ENCODE measurements around the gene NAA10.

The NAA10 gene

DNA sequence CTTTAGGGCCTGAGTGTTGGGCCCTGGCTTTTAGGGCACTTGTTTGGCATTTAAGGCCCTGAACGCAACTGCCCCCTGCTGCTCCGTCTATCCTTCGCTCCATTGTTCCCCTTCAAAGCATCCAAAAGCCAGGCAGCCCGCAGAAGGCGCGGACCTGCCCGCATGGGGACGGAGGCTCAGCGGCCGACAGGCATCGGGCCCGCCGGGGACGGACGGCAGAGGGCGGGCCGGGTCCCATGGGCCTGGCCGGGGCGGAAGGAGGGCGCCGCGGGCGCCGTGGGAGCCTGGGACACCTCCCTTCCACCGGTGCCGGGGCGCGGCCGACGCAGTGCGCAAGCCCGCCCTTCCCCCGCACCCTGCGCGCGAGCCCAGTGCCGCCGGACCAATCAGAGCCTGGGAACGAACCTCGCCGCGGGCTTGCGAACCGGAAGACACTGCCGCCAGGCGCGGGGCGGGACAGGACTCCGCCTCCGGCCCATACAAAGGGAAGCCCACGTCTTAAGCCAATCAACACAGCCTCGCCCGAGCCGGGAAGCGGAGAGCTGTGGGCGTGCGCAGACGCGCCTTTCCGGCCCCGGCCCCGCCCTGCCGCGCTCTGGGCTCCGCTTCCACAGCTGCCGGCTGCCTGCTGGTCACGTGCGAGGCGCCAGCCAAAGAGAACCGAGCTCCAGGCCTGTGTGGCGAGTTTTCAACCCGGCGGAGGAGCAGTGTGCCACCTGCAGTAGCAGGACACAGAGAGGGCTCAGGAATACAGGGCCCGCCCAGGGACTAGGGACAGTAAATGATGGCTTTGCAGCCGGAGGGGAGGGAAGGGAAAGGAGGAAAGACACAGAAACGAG is 6.7 kb downstream of the NAA10 start (continued):
- no peak for TF ChIP-seq MYNN (tag by site-specific recombination; IDR thresholded peaks at IDR 0.05; ENCODE audit: borderline replicate concordance)
- TF ChIP-seq, protein P1, sequence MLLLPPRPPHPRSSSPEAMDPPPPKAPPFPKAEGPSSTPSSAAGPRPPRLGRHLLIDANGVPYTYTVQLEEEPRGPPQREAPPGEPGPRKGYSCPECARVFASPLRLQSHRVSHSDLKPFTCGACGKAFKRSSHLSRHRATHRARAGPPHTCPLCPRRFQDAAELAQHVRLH (tag by site-specific recombination; IDR thresholded peaks at IDR 0.05): peak; percentile 98
- TF ChIP-seq, protein P2, sequence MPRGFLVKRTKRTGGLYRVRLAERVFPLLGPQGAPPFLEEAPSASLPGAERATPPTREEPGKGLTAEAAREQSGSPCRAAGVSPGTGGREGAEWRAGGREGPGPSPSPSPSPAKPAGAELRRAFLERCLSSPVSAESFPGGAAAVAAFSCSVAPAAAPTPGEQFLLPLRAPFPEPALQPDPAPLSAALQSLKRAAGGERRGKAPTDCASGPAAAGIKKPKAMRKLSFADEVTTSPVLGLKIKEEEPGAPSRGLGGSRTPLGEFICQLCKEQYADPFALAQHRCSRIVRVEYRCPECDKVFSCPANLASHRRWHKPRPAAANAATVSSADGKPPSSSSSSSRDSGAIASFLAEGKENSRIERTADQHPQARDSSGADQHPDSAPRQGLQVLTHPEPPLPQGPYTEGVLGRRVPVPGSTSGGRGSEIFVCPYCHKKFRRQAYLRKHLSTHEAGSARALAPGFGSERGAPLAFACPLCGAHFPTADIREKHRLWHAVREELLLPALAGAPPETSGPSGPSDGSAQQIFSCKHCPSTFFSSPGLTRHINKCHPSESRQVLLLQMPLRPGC (tag by site-specific recombination; IDR thresholded peaks at IDR 0.05): no peak
- TF ChIP-seq ZNF785 (tag by site-specific recombination; IDR thresholded peaks at IDR 0.05): no peak
- no peak for TF ChIP-seq ZNF544 (tag by site-specific recombination; IDR thresholded peaks at IDR 0.05)
- no peak for TF ChIP-seq ZNF549 (tag by site-specific recombination; IDR thresholded peaks at IDR 0.05)
- no peak; the same call in 1 of the 2 replicates for TF ChIP-seq ZNF768 (tag by site-specific recombination; IDR thresholded peaks at IDR 0.05)
- TF ChIP-seq ZNF146 (tag by site-specific recombination; IDR thresholded peaks at IDR 0.05): peak; percentile 2; the same call in 1 of the 2 replicates
- TF ChIP-seq KLF10 (tag by site-specific recombination; IDR thresholded peaks at IDR 0.05): peak; percentile 95
- TF ChIP-seq ZNF707 (tag by site-specific recombination; IDR thresholded peaks at IDR 0.05): no peak
- no peak for TF ChIP-seq ZNF155 (tag by site-specific recombination; IDR thresholded peaks at IDR 0.05)
- no peak for TF ChIP-seq ZBTB7A (tag by site-specific recombination; IDR thresholded peaks at IDR 0.05; ENCODE audit: low read depth)
- TF ChIP-seq ZSCAN4 (tag by site-specific recombination; IDR thresholded peaks at IDR 0.05): no peak
- peak; percentile 55; the same call in 1 of the 2 replicates for TF ChIP-seq SP7 (tag by site-specific recombination; IDR thresholded peaks at IDR 0.05)
- peak; percentile 62; the same call in 1 of the 2 replicates for TF ChIP-seq HOXC10 (CRISPR knock-in tag; IDR thresholded peaks at IDR 0.05)
- TF ChIP-seq RBAK (tag by site-specific recombination; IDR thresholded peaks at IDR 0.05): no peak
- TF ChIP-seq ZNF132 (tag by site-specific recombination; IDR thresholded peaks at IDR 0.05; ENCODE audit: borderline replicate concordance): no peak
- TF ChIP-seq ZFP37 (tag by site-specific recombination; IDR thresholded peaks at IDR 0.05): no peak
- no peak for TF ChIP-seq ZNF16 (tag by site-specific recombination; IDR thresholded peaks at IDR 0.05; ENCODE audit: low read depth)
- TF ChIP-seq ZNF404 (tag by site-specific recombination; IDR thresholded peaks at IDR 0.05): no peak
- no peak for TF ChIP-seq ZNF48 (tag by site-specific recombination; IDR thresholded peaks at IDR 0.05)
- no peak for TF ChIP-seq ZNF560 (tag by site-specific recombination; IDR thresholded peaks at IDR 0.05; ENCODE audit: borderline replicate concordance)
- no peak for TF ChIP-seq SCRT2 (tag by site-specific recombination; IDR thresholded peaks at IDR 0.05)
- no peak; the same call in 1 of the 2 replicates for TF ChIP-seq ZBTB44 (tag by site-specific recombination; IDR thresholded peaks at IDR 0.05)
- TF ChIP-seq ZNF623 (tag by site-specific recombination; IDR thresholded peaks at IDR 0.05): no peak
- TF ChIP-seq GLIS2 (tag by site-specific recombination; IDR thresholded peaks at IDR 0.05): peak; percentile 72; the same call in 1 of the 2 replicates
- no peak for TF ChIP-seq ZNF202 (tag by site-specific recombination; IDR thresholded peaks at IDR 0.05; ENCODE audit: borderline replicate concordance)
- TF ChIP-seq PRDM4 (tag by site-specific recombination; IDR thresholded peaks at IDR 0.05): no peak
- TF ChIP-seq ZNF830 (tag by site-specific recombination; IDR thresholded peaks at IDR 0.05; ENCODE audit: low read depth): no peak
- TF ChIP-seq BCL11A (tag by site-specific recombination; IDR thresholded peaks at IDR 0.05; ENCODE audit: low read depth): no peak
- no peak for TF ChIP-seq ZSCAN5A (tag by site-specific recombination; IDR thresholded peaks at IDR 0.05)
- no peak for TF ChIP-seq ZNF23 (tag by site-specific recombination; IDR thresholded peaks at IDR 0.05; ENCODE audit: borderline replicate concordance)
